Measurements from ENCODE around the gene SRPRB.

The SRPRB gene

GRCh38 chr3:133838916-133839800 lies 33.5 kb downstream of the SRPRB start:
- no peaks in the 10 kb centered on the region for H3K9me3 Mint-ChIP-seq
- no peaks in the 10 kb centered on the region for H3K4me1 Mint-ChIP-seq (ENCODE audit: low read depth)
- no peaks in the 10 kb centered on the region for H3K36me3 Mint-ChIP-seq (ENCODE audit: low read depth)
- H3K27me3 Mint-ChIP-seq (ENCODE audit: low read depth) = no peaks in the 10 kb centered on the region
- no peak overlapping the region for H3K27ac Mint-ChIP-seq
- H3K4me3 Mint-ChIP-seq = no peak overlapping the region

DNA sequence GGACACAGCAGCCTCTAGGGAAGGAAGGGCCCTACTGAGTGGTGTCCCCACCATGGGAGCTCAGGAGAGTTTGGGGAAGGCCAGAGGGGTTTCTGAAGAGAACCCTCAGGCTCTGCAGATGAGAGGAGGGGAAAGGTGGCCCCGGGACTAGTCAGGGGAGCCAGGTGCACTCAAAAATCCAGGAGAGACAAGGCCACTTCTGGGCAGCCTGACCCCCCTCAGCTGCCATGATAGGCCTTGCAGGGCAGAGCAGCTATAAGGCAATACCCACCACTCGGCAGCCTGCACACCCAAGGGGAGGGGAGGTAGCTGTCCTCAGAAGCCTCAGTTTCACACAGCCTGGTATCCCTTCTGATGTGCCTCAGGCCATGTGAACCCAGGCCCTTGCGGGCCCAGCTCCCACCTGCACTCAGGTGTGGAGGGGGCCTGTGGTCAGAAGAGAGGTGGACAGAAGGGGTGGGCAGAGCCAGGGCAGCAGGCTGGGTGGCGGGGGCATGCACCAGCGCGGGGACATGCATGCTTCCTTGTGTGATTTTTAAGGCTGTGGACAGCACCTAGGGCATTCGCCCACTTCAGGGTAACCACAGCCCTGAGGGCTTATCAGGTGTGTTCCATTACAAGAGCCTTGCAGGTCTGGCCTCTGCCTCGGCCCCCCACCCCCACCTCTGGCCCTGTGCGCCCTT lies 34.6 kb downstream of the SRPRB start:
- no peaks in the 10 kb centered on the region for H3K4me1 Mint-ChIP-seq (ENCODE audit: low read depth)
- H3K27me3 Mint-ChIP-seq (ENCODE audit: low read depth) = no peaks in the 10 kb centered on the region
- no peak overlapping the region for H3K4me3 Mint-ChIP-seq
- H3K9me3 Mint-ChIP-seq = no peaks in the 10 kb centered on the region
- no peaks in the 10 kb centered on the region for H3K36me3 Mint-ChIP-seq (ENCODE audit: low read depth)
- H3K27ac Mint-ChIP-seq = no peak overlapping the region

DNA sequence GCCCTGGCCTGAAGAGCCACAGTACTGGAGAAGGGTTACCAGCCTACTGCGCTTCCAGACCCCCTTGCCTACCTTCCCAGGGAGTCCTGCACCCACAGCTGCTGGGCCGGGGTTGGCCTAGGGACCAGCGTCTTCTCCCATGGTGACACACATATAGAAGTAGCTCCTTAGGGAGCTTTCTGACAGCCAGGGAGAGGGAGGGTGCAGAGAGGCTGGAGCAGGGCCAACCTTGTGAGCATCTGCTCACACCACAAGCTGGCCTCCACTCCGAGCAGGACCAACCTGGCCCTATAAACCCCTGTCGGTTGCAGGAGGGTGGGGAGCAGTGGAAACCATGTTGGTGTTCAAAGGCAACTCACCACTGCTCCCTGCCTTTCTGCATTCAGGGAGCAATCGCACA lies 35.2 kb downstream of the SRPRB start:
- Mint-ChIP-seq H3K4me3 (no peak overlapping the region), H3K27me3 (ENCODE audit: low read depth) (no peaks in the 10 kb centered on the region), H3K4me1 (ENCODE audit: low read depth) (no peaks in the 10 kb centered on the region), H3K36me3 (ENCODE audit: low read depth) (no peaks in the 10 kb centered on the region), H3K27ac (no peak overlapping the region), H3K9me3 (no peaks in the 10 kb centered on the region)

DNA sequence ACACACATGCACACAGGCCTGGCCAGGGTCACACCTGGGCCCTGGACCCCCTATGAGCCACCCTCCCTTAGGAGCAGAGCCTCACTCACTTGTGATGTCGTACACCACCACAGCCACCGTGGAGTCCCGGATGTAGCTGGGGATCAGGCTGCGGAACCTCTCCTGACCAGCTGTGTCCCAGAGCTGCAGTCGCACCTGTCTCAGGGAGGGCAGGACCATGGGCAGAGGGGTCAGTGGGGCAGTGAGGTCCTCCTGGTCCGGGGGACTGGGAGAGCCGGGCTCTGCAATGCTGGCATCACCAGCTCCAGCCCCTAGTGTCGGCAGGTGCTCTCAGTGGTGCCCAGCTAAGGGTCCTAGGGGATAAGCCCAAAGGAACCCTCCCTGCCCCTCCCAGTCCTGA lies 35.6 kb downstream of the SRPRB start:
- no peaks in the 10 kb centered on the region for H3K27me3 Mint-ChIP-seq (ENCODE audit: low read depth)
- H3K4me1 Mint-ChIP-seq (ENCODE audit: low read depth) = no peaks in the 10 kb centered on the region
- no peak overlapping the region for H3K27ac Mint-ChIP-seq
- H3K9me3 Mint-ChIP-seq = no peaks in the 10 kb centered on the region
- no peak overlapping the region for H3K4me3 Mint-ChIP-seq
- H3K36me3 Mint-ChIP-seq (ENCODE audit: low read depth) = no peaks in the 10 kb centered on the region

GRCh38 chr3:133842158-133842557 lies 36.5 kb downstream of the SRPRB start:
- peaks cover 4% of the 10 kb centered on the region for H3K27me3 Mint-ChIP-seq (ENCODE audit: low read depth)
- no peak overlapping the region for H3K27ac Mint-ChIP-seq
- no peaks in the 10 kb centered on the region for H3K4me1 Mint-ChIP-seq (ENCODE audit: low read depth)
- no peaks in the 10 kb centered on the region for H3K9me3 Mint-ChIP-seq
- H3K36me3 Mint-ChIP-seq (ENCODE audit: low read depth) = no peaks in the 10 kb centered on the region
- no peak overlapping the region for H3K4me3 Mint-ChIP-seq

GRCh38 chr3:133843634-133844033 lies 38.0 kb downstream of the SRPRB start:
- Mint-ChIP-seq H3K27ac (no peak overlapping the region), H3K27me3 (ENCODE audit: low read depth) (peaks cover 10% of the 10 kb centered on the region), H3K4me3 (no peak overlapping the region)

DNA sequence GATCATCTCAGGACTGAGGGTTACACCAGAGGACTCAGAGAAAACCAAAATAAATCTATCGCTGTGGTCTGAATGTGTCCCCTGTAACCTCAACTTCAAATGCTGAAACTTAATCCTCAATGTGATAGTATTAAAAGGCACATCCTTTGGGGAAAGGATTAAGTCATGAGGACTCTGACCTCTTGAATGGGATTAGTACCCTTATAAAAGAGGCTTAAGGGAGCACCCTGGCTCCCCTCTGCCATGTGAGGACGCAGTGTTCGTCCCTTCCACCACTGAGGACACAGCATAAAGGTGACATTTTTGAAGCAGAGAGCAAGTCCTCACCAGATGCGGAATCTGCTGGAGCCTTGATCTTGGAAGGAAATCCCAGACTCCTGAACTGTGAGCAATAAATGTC lies 39.5 kb downstream of the SRPRB start:
- H3K27me3 Mint-ChIP-seq (ENCODE audit: low read depth) = peaks cover 14% of the 10 kb centered on the region
- no peaks in the 10 kb centered on the region for H3K36me3 Mint-ChIP-seq (ENCODE audit: low read depth)
- H3K27ac Mint-ChIP-seq = no peak overlapping the region
- H3K9me3 Mint-ChIP-seq = no peaks in the 10 kb centered on the region
- H3K4me3 Mint-ChIP-seq = no peak overlapping the region
- H3K4me1 Mint-ChIP-seq (ENCODE audit: low read depth) = no peaks in the 10 kb centered on the region

More at GRCh38 chr3:133843634-133844033, 38.0 kb downstream of the SRPRB start:
- H3K9me3 Mint-ChIP-seq = no peaks in the 10 kb centered on the region
- H3K36me3 Mint-ChIP-seq (ENCODE audit: low read depth) = no peaks in the 10 kb centered on the region
- H3K4me1 Mint-ChIP-seq (ENCODE audit: low read depth) = no peaks in the 10 kb centered on the region

DNA sequence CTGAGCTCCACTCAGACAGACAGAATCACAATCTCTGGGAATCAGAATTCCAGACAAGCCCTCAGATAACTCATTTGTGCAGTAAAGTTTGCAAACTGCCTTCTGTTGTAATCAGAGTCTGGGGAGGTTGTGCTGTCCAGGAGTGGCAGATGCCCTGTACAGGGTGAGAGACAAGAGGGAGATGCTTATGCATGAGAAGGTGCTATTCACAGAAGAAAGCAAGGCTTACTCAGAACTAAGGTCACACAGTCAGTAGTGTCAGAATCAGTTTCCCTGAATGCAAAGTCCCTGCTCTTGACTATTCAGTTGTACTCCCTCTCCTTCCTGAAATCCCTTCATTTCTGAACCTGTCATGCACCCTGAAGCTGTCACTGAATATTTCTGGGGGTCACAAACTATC lies 43.7 kb downstream of the SRPRB start:
- H3K9me3 Mint-ChIP-seq = no peaks in the 10 kb centered on the region
- no peak overlapping the region for H3K4me3 Mint-ChIP-seq
- no peaks in the 10 kb centered on the region for H3K36me3 Mint-ChIP-seq (ENCODE audit: low read depth)
- peaks cover 19% of the 10 kb centered on the region for H3K27me3 Mint-ChIP-seq (ENCODE audit: low read depth)
- no peak overlapping the region for H3K27ac Mint-ChIP-seq
- H3K4me1 Mint-ChIP-seq (ENCODE audit: low read depth) = no peaks in the 10 kb centered on the region

DNA sequence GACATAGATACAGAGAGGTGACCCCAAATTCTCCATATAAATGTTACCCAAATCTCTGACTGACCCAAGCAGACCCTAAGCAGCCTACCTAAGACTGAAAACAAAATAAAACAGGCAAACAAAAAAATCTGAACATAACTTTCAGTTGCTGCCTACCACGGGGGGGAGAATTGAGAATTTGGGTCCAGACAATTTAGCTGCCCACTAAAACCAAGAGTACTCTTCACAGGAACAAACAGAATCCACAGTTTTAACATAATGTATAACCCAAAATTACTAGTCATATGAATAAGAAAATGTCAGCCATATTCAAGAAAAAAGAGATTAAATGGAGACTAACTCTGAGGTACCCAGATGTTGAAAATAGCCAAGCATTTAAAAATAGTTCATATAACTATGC lies 44.4 kb downstream of the SRPRB start:
- H3K9me3 Mint-ChIP-seq = no peaks in the 10 kb centered on the region
- H3K36me3 Mint-ChIP-seq (ENCODE audit: low read depth) = no peaks in the 10 kb centered on the region
- peaks cover 19% of the 10 kb centered on the region for H3K27me3 Mint-ChIP-seq (ENCODE audit: low read depth)
- H3K4me1 Mint-ChIP-seq (ENCODE audit: low read depth) = no peaks in the 10 kb centered on the region
- H3K27ac Mint-ChIP-seq = no peak overlapping the region
- no peak overlapping the region for H3K4me3 Mint-ChIP-seq

DNA sequence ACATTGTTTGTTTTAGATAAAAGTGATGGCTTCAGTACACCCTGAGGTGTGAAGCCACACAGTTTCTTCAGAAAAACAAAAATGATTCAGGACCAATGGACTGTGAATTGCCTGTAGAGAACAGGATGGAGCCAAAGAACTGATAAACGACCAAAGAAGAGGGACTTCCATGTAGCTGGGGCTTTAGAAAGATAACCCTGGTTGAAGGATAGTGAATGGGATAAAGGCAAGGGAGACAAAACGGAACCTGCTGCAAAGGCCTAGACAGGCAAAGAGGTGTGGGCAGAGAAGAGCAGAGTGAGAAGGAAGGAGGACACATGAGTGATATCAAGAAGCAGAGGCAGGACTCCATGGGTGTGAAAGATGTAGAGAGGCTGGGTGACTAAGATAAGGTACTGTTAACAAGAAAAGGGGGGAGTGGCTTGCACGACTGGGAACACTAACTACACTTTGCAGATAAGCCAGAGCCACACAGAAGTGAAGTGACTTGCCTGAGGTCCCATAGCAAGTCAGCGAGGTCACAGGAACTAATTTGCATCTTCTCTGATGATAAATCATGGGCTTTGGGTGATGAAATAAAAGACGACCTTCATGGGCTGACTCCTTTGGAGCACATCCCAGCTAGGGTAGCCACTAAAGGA lies 45.8 kb downstream of the SRPRB start:
- no peaks in the 10 kb centered on the region for H3K36me3 Mint-ChIP-seq (ENCODE audit: low read depth)
- peaks cover 17% of the 10 kb centered on the region for H3K27me3 Mint-ChIP-seq (ENCODE audit: low read depth)
- H3K4me1 Mint-ChIP-seq (ENCODE audit: low read depth) = no peaks in the 10 kb centered on the region
- H3K9me3 Mint-ChIP-seq = no peaks in the 10 kb centered on the region
- no peak overlapping the region for H3K4me3 Mint-ChIP-seq
- H3K27ac Mint-ChIP-seq = no peak overlapping the region

DNA sequence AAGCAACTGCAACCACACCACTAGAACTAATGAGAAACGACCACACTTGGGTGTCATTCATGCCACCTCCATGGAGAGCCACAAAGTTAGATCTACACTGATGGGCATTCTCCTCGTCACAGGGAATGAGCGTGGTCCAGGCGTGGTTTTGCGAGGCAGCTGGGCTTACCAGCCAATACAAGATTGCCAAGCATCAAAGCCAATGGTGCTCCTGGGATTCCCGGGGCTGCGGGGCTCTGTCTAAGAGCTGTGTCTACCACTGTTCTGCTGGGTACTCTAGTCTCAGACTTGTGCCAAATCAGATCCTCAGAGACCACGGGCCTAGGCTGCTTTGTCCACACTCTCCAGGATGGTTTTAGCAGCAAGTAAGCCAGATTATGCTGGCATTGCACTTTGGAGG lies 46.3 kb downstream of the SRPRB start:
- Mint-ChIP-seq H3K27me3 (ENCODE audit: low read depth) (peaks cover 15% of the 10 kb centered on the region), H3K36me3 (ENCODE audit: low read depth) (no peaks in the 10 kb centered on the region), H3K4me1 (ENCODE audit: low read depth) (no peaks in the 10 kb centered on the region), H3K4me3 (no peak overlapping the region), H3K9me3 (no peaks in the 10 kb centered on the region), H3K27ac (no peak overlapping the region)

- no peak overlapping the region for H3K27ac Mint-ChIP-seq
- peaks cover 9% of the 10 kb centered on the region for H3K27me3 Mint-ChIP-seq (ENCODE audit: low read depth)
- no peak overlapping the region for H3K4me3 Mint-ChIP-seq
- H3K36me3 Mint-ChIP-seq (ENCODE audit: low read depth) = no peaks in the 10 kb centered on the region
- no peaks in the 10 kb centered on the region for H3K9me3 Mint-ChIP-seq
- H3K4me1 Mint-ChIP-seq (ENCODE audit: low read depth) = no peaks in the 10 kb centered on the region
These were observed 47.7 kb downstream of the SRPRB start for GRCh38 chr3:133853063-133853924.

GRCh38 chr3:133853925-133854227 lies 48.3 kb downstream of the SRPRB start:
- Mint-ChIP-seq H3K36me3 (ENCODE audit: low read depth) (no peaks in the 10 kb centered on the region), H3K4me1 (ENCODE audit: low read depth) (no peaks in the 10 kb centered on the region), H3K4me3 (no peak overlapping the region), H3K27ac (no peak overlapping the region), H3K9me3 (no peaks in the 10 kb centered on the region), H3K27me3 (ENCODE audit: low read depth) (peaks cover 8% of the 10 kb centered on the region)

- H3K4me3 Mint-ChIP-seq = no peak overlapping the region
- no peak overlapping the region for H3K27ac Mint-ChIP-seq
- no peaks in the 10 kb centered on the region for H3K4me1 Mint-ChIP-seq (ENCODE audit: low read depth)
- peaks cover 4% of the 10 kb centered on the region for H3K27me3 Mint-ChIP-seq (ENCODE audit: low read depth)
- no peaks in the 10 kb centered on the region for H3K36me3 Mint-ChIP-seq (ENCODE audit: low read depth)
- no peaks in the 10 kb centered on the region for H3K9me3 Mint-ChIP-seq
These were observed 48.8 kb downstream of the SRPRB start for GRCh38 chr3:133854264-133855001.
